Inferior parietal cortex (tissue), 1 donor: ENCODE results near the gene RAB36.

Experiments used
- DNase-seq: peaks from one replicate; pipeline ENCODE4 v3.0.0-alpha.2; 2016; ENCODE audit errors: extremely low spot score

RAB36 gene

GRCh38 chr22:23108249-23109078, 36.8 kb upstream of the RAB36 start:
- no peak for DNase-seq

- no peak for DNase-seq
Measured at GRCh38 chr22:23109079-23109347, 36.3 kb upstream of the RAB36 start.

- DNase-seq: no peak
Measured at GRCh38 chr22:23109441-23109978, 35.8 kb upstream of the RAB36 start.

- no peak for DNase-seq
Measured at GRCh38 chr22:23110190-23110921, 34.9 kb upstream of the RAB36 start.

- no peak for DNase-seq
Measured at GRCh38 chr22:23110922-23111527, 34.3 kb upstream of the RAB36 start.

- DNase-seq: no peak
Measured at GRCh38 chr22:23112472-23113012, 32.7 kb upstream of the RAB36 start.

GRCh38 chr22:23113067-23113846, 32.0 kb upstream of the RAB36 start:
- peak; percentile 70 for DNase-seq

- DNase-seq: peak; percentile 73
Measured at GRCh38 chr22:23113847-23114720, 31.2 kb upstream of the RAB36 start.

- no peak for DNase-seq
Measured at GRCh38 chr22:23114721-23115020, 30.6 kb upstream of the RAB36 start.

GRCh38 chr22:23115369-23115768, 29.9 kb upstream of the RAB36 start:
- DNase-seq: no peak

GRCh38 chr22:23115825-23116494, 29.3 kb upstream of the RAB36 start:
- DNase-seq: no peak

GRCh38 chr22:23116506-23117263, 28.6 kb upstream of the RAB36 start:
- no peak for DNase-seq

- no peak for DNase-seq
Measured at GRCh38 chr22:23117275-23117674, 28.0 kb upstream of the RAB36 start.

- no peak for DNase-seq
Measured at GRCh38 chr22:23117891-23118646, 27.2 kb upstream of the RAB36 start.

GRCh38 chr22:23118647-23119493, 26.4 kb upstream of the RAB36 start:
- DNase-seq: no peak

GRCh38 chr22:23119494-23120414, 25.5 kb upstream of the RAB36 start:
- DNase-seq: no peak

GRCh38 chr22:23120415-23120899, 24.8 kb upstream of the RAB36 start:
- no peak for DNase-seq
